Erythroblast (primary cell): ENCODE results near the gene MGAT2.
A peak's percentile ranks its signal among the peaks of the same experiment; 100 is the strongest.

Source experiments
- DNase-seq, 2 experiments: peaks; one replicate each; lab custom pipeline; 2025; lab: John Stamatoyannopoulos, UW
- GATA1 ChIP-seq: IDR thresholded peaks from 2 replicates; pipeline ENCODE4 v1.6.1; 2011; ENCODE audit warnings: low read depth, mild to moderate bottlenecking, control low read depth, low read length, moderate library complexity
- POLR2A ChIP-seq: IDR thresholded peaks from 2 replicates; pipeline ENCODE4 v1.6.1; 2011; ENCODE audit warnings: mild to moderate bottlenecking, low read length

The MGAT2 gene

DNA sequence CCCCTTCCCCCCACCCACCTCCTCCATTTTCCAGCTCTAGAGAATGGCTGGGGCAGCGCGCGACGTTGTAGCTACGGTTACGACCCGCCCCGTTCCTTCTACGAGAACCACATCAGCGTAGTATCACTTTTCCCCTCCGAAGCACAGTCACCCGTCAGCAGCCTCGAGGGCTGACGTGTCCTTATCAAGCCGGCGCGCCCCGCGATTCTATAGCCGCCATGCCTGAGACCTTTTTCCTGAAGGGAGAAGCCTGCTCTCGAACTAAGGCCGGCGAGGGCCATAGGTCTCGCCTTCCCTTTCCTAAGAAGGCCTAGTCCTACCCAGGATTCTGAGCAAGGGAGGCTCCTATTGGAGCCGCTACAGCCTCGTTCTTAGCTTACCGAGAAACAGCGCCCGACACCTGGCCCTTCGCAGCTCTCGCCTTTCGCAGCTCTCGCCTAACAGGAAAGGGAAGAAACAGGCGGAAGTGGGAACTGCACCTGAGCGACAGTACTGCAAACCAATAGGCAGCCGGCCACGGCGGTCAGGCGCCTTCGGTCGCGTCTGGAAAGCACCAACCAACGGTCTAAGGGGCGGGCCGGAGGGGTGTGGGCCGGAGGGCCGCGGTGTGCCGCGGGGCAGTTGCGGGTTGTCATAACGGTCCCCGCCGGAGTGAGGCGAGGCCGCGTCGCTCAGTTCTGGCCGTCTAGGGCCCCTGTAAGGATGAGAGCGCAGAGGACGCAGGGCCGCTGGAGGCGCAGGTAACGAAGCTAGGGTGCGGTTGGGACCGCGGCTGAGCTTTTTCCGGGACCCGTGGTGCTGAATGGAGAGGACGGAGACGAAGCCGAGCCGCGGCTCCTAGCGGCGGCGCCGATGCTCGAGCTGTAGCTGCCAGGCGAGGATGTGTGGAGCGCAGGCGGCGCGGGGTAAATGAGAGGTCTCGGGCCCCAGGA, at the start of gene MGAT2, which contains the start of gene RPL36AL:
Gene MGAT2 (plus strand): TSS at position 618 of the 932 bp plus-strand sequence. CDS start 470 bp downstream, outside the sequence.
Gene RPL36AL (minus strand): TSS at position 445 of the 932 bp plus-strand sequence. CDS start 1,522 bp downstream, outside the sequence.
- DNase-seq = peak; percentile 98
- no peak for TF ChIP-seq GATA1
- peak; percentile 100 for TF ChIP-seq POLR2A

DNA sequence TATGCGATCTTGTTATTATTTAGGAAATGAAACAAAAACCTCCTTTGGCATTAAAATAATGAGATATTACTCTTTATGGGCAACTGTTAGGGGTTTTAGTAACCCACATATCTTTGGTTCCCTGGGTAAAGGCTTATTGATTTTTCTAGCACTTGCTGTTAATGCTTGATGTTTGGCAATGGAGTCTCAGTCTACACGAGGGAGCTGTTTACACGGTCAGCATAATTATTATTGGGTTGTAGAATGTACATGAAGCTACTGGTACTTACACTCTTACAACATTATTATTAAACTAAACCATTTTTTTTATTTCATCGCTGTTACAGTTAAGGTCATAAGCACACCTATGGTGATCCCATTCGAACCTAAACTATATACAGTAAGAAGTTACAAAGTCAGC, 46.6 kb upstream of the MGAT2 start:
- no peak for DNase-seq
- TF ChIP-seq POLR2A = no peak
- no peak for TF ChIP-seq GATA1

DNA sequence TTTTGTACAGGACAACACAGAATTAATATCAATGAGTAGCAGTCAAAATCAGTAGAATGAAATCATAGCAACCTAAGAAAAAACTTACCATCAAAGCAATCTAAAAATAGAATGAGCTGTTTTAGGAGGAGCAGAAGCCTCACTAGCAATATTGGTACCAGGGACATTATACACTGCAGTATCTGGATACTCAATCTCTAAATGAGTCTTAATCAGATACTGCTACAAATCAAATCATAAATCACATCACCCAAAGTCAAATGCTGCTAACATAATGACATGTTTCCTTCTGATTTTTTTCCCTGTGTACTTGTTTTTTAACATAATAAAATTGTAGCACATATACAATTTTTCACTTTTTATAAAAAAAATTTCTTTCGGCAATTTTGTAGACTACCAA, 42.5 kb upstream of the MGAT2 start:
- no peak for TF ChIP-seq GATA1
- TF ChIP-seq POLR2A = no peak
- no peak for DNase-seq

DNA sequence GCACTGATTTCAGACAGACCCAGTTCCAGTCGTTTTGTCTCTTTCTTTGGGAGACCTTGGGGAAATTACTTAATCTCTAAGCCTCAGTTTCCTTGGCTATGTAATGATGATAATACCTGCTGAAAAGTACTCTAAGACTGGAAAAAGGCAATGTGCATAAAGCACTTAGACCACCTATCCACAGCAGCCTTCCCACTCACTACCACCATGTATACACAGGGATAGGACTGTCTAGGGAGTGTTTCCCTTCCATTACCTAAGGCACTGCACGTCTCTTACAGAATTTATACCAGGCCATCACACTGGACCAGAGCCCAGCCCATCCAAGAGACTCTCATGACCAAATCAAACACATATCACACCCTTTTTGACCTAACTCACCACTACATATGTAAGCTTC, 40.8 kb upstream of the MGAT2 start:
- no peak for TF ChIP-seq POLR2A
- TF ChIP-seq GATA1 = no peak
- DNase-seq = no peak

DNA sequence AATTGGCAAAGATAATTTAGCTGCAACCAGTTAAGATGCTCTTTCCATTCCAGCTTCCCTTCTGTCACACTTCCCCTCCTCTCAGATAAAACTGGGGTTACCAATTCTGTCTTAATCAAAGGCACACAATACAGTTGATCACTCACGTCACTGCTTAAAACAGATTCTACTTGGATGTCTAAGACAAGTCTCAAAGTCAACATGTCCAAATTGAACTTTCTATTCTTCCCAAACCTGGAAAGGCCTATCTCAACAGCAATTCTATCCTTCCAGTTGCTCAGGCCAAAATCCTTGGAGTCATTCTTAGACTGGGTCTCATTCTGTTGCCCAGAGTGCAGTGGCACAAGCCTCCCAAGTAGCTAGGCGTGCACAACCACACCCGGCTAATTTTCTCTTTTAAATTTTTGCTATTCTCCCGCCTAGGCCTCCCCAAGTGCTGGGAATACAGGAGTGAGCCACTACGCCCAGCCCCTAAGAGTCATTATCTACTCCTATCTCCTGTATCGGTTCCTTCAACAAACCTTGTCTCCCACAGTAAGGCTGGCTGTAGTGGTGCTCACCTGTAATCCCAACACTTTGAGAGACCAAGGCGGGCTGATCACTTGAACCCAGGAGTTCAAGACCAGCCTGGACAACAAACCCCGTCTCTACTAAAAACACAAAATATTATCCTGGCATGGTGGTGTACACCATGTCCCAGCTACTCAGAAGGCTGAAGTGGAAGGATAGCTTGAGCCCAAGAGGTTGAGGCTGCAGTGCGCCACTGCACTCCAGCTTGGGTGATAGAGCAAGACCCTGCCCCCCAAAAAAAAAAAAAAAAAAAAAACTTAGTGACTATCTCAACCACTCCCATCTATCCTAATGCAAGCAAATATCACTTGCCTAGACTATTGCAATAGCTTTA, 39.1 kb upstream of the MGAT2 start:
- DNase-seq = peak in 1 of 2 experiments; percentile 25
- TF ChIP-seq POLR2A = no peak
- TF ChIP-seq GATA1 = no peak

DNA sequence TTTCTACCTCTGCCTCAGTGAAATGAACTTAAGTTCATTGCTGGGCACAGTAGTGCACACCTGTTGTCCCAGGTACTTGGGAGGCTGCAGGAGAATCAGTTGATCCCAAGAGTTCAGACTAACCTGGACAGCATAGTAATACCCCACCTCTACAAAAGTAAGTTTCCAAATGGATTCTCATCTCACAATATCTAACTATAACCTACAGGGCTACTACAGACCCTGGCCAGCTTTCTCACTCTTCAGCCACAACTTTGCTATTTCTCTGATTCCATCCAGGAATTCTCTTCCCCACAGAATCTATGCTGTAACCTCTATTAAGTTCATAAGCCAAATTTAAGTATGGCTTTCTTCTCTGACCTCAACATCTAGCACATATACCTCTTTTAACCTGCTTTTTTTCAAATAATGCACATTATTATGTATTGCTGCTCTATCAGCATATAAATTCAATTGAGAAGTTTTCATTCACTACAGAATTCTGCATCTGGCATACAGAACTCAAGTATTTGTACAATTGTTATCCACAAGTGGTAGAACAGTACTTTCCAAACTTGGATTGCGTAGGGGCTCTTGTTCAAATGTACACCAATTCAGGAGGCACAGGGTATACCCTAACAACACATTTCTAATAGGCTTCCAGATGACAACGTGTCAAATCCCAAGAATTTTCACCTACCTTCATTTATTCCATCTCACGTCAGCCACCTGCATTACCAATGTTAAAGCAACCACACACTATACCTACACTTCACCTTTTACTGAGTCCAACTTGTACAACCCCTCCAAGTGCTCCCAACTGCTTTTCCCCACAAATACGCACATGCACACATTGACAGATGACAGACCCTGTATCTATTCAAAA, 38.3 kb upstream of the MGAT2 start:
- no peak for DNase-seq
- TF ChIP-seq GATA1 (no peak), POLR2A (peak; percentile 63)

DNA sequence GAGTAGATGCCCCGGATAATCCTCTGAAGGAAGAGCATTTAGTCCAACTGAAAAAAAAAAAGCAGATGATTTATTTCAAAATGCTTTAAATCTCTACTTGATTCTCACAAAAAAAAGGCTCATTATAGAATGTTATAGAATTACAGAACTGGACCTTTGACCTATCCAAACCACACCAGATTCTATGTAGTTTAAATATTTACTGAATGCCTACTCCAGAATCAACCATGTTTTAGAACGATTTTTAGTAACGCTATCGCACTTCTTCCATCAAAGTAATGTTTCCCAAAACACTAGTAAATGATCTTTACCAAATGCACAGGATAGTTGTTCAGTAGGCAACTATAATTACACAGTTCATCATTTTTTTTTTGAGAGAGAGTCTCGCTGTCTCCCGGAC, 37.0 kb upstream of the MGAT2 start:
- no peak for TF ChIP-seq GATA1
- TF ChIP-seq POLR2A = no peak
- no peak for DNase-seq

DNA sequence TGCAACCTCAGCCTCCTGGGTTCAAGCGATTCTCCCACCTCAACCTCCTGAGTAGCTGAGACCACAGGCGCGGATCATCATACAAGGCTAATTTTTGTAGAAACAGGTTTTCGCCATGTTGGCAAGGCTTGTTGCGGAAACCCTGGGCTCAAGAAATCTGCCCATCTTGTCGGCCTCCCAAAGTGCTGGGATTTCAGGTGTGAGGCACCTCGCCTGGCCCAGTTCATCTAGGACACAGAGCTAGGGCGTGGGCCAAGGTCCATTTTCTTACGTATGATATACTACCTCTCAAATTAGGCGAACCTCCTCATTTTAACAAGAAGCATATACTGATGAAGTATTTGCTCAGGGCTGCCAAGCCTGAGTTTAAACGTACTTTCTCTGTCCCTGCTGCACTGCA, 36.5 kb upstream of the MGAT2 start:
- no peak for DNase-seq
- TF ChIP-seq POLR2A (no peak), GATA1 (no peak)

DNA sequence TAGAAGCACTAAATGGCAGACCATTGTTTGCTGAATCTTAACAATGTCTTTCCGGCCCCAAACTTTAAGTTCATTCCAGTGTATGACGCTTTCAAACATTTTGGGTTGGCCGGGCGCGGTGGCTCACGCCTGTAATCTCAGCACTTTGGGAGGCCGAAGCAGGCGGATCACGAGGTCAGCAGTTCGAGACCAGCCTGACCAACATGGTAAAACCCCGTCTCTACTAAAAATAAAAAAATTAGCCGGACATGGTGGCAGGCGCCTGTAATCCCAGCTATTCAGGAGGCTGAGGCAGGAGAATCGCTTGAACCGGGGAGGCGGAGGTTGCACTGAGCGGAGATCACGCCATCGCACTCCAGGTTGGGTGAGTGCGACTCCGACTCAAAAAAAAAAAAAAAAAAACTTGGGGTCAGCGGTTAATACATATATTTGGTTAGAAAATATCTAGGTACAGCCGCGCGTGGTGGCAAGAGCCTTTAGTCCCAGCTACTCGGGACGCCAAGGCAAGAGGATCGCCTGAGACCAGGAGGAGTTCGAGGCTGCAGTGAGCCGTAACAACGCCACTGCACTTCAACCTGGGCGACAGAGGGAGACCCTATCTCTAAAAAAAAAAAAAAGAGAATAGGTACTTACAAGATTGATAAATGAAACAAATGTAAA, 35.5 kb upstream of the MGAT2 start:
- peak; percentile 40 to 68 for DNase-seq

DNA sequence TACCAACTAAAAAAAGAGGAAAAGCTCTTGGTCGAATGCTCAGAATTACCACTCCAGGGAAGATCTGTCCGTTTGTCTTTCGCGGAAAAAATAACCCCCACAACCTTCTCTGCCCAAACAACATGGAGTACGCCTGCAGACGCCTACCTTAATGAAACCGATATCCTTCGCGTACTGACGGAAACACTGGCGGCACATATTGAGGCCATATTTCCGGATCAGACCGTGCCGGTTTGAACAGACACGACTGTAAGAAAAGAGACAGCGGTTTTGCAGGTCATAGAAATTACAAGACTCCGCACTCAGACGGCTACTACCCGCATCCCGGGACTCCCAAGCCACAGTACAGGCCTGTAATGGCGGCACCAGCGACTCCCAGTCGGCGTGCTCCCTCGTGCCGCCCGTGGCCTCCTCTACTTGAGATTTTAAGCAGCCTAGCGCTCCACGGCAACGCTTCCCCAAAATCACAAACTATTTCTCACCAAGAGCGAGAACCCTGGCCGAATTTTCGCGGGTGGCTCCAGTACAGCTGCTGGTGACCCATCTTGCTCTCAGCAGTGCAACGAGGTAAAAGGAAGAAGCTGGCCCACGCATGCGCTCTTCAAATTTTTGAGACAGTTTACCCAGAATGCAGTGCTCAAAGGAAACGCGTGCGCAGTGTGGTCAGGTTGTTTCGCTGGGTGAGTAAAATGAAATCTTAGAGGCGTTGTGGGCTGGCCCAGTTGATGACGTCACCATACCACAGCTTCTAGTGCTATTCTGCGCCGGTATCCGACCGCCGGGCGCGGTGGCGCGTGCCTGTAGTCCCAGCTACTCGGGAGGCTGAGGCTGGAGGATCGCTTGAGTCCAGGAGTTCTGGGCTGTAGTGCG, 34.6 kb upstream of the MGAT2 start, which contains the start of gene RPS29:
Gene RPS29 (minus strand): TSS at position 578 of the 870 bp plus-strand sequence. CDS start 34 bp downstream, at position 544.
- TF ChIP-seq GATA1 (no peak), POLR2A (peak; percentile 98)
- DNase-seq = peak; percentile 99 to 100

DNA sequence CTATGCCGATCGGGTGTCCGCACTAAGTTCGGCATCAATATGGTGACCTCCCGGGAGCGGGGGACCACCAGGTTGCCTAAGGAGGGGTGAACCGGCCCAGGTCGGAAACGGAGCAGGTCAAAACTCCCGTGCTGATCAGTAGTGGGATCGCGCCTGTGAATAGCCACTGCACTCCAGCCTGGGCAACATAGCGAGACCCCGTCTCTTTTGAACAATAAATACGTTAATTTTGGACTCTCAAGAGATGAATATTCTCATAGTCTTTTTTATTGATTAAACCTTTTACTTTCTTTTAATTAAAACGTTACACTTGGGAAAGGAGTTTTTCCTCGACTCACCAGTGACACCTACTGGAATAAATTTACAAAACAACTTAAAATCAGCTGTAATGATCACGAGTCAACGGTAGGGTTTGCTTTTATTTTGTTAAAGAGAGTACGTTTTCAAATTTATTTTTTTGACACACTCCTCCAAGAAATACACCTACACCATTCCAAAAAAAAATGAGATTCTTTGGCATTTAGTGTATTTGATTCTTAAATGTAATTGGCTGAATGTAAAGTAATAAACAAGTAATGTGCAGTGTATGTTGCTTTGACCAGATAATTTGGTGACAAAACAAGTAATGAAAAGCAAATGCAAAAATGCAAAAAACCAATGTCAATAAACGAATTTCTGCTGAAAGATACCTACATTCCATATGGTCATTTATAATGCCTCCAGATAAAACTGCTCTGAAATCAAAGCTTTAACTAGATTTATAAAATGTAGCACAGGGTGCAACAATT, 33.7 kb upstream of the MGAT2 start:
- no peak for TF ChIP-seq GATA1
- TF ChIP-seq POLR2A = no peak
- peak; percentile 81 to 90 for DNase-seq
